K562 (cell line): ENCODE data around the gene SH3D21. TPM values are rescaled to one million over a fixed set of nuclear protein-coding genes. Genes with fewer than 3 reads are reported as not detected.

Source experiments
- ATAC-seq: fragments of 200-7000 bp; cut with Tn5 transposase; 3 replicates; pipeline ENCODE4 v1.9.1; 2020; ENCODE audit warnings: moderate library complexity
- BruUV-seq: library from RNA; stranded (reverse); fragments of 400-500 nt; replicated peaks from 2 replicates; lab custom pipeline; 2021; lab: Mats Ljungman, UMichigan
- CTCF ChIA-PET: fragments of 300-600 bp; formaldehyde crosslinking; extraction: SDS; loops from one replicate; lab custom pipeline; 2021; ENCODE audit warnings: low intra/inter-chr PET ratio; lab: Yijun Ruan, JAX
- POLR2A ChIA-PET: fragments of 300-600, 350-650 bp; sonication (Branson Sonifier 250); formaldehyde crosslinking; extraction: SDS; loops from one replicate; lab custom pipeline; 2021; ENCODE audit warnings: antibody characterized with exemption, inconsistent platforms; lab: Yijun Ruan, JAX
- DNase-seq, 4 experiments: peaks; one replicate each; pipeline versions ENCODE4 v3.0.0 to v3.0.0-alpha.2; 2011 to 2018; ENCODE audit warnings: low spot score in 3 of 4, mixed read lengths in 3 of 4; ENCODE audit errors: extremely low read depth in 1 of 4
- FAIRE-seq: peaks from 2 replicates; lab custom pipeline; 2011; peaks lifted over from hg19 to GRCh38; lab: Jason Lieb, UNC
- H2AFZ ChIP-seq: 2 replicates; pipeline ENCODE4 v1.6.0; 2011; ENCODE audit warnings: low read depth, low read length, control low read depth, inconsistent platforms
- H3K27ac ChIP-seq: fragments of 200-600 bp; 3 replicates; pipeline ENCODE4 v1.8.0; 2011; ENCODE audit warnings: low read depth, mild to moderate bottlenecking, control low read depth, inconsistent platforms, low read length, moderate library complexity, mixed read lengths; ENCODE audit errors: extremely low read depth
- H3K27me3 ChIP-seq, 2 experiments: fragments of 300-600 bp in 1 of 2; 2 replicates in 1 of 2; 3 replicates in 1 of 2; pipeline versions ENCODE4 v1.6.0 to v1.8.0; 2011; ENCODE audit warnings: inconsistent platforms in 2 of 2, low read length in 2 of 2, mild to moderate bottlenecking in 1 of 2, mixed read lengths in 1 of 2, moderate library complexity in 1 of 2; ENCODE audit not compliant: control insufficient read depth in 2 of 2, insufficient read depth in 2 of 2
- H3K36me3 ChIP-seq: fragments of 300-600 bp; 3 replicates; pipeline ENCODE4 v1.8.0; 2011; ENCODE audit warnings: mild to moderate bottlenecking, low read length, inconsistent platforms; ENCODE audit not compliant: control insufficient read depth, insufficient read depth
- H3K4me1 ChIP-seq, 2 experiments: fragments of 200-600 bp in 1 of 2; replicated peaks in 1 of 2; 2 replicates in 1 of 2; 3 replicates in 1 of 2; pipeline versions ENCODE4 v1.5.1 to v1.8.0; 2011; ENCODE audit warnings: inconsistent platforms in 2 of 2, low read length in 2 of 2, mild to moderate bottlenecking in 1 of 2, mixed read lengths in 1 of 2, moderate library complexity in 1 of 2; ENCODE audit not compliant: control insufficient read depth in 2 of 2, insufficient read depth in 2 of 2
- H3K4me2 ChIP-seq: 2 replicates; pipeline ENCODE4 v1.6.1; 2011; ENCODE audit warnings: low read length, control low read depth, inconsistent platforms, mixed read lengths; ENCODE audit not compliant: insufficient read depth
- H3K4me3 ChIP-seq: fragments of 200-600 bp; sonication (generic), shearing (Covaris generic); 2 replicates; pipeline ENCODE4 v1.5.1; 2016; ENCODE audit warnings: control low read depth, inconsistent platforms
- H3K79me2 ChIP-seq: fragments of 200-600 bp; 3 replicates; pipeline ENCODE4 v1.8.0; 2011; ENCODE audit warnings: low read length, inconsistent platforms; ENCODE audit not compliant: control insufficient read depth, insufficient read depth
- H3K9ac ChIP-seq, 2 experiments: 2 replicates each; pipeline versions ENCODE4 v1.6.0 to v1.6.1; 2011; ENCODE audit warnings: low read depth in 2 of 2, low read length in 2 of 2, control low read depth in 1 of 2, inconsistent platforms in 1 of 2, mild to moderate bottlenecking in 1 of 2, mixed read lengths in 1 of 2; ENCODE audit not compliant: insufficient read depth in 1 of 2
- H3K9me1 ChIP-seq: one replicate; pipeline ENCODE4 v1.6.0; 2011; ENCODE audit warnings: inconsistent platforms, mild to moderate bottlenecking, low read length, moderate library complexity; ENCODE audit not compliant: control insufficient read depth, insufficient read depth
- H3K9me3 ChIP-seq: replicated peaks from 2 replicates; pipeline ENCODE4 v1.5.1; 2011; ENCODE audit warnings: low read depth, low read length, inconsistent platforms; ENCODE audit not compliant: control insufficient read depth, insufficient read depth
- H4K20me1 ChIP-seq: replicated peaks from 2 replicates; pipeline ENCODE4 v1.6.1; 2011; ENCODE audit warnings: low read length, inconsistent platforms, mixed read lengths; ENCODE audit not compliant: control insufficient read depth, insufficient read depth
- GTF2E2 ChIP-seq: fragments of 200-800 bp; sonication (Bioruptor generic); IDR thresholded peaks from 2 replicates; pipeline ENCODE4 v1.6.1; 2016; ENCODE audit warnings: missing genetic modification characterization, missing compliant biosample characterization
- LARP7 ChIP-seq: fragments of 450-650 bp; IDR thresholded peaks from 2 replicates; pipeline ENCODE4 v1.6.1; 2016
- MAFF ChIP-seq: IDR thresholded peaks from 2 replicates; pipeline ENCODE4 v1.6.1; 2012; ENCODE audit warnings: low read length, improper control_type of control experiment
- MEF2A ChIP-seq: IDR thresholded peaks from 2 replicates; pipeline ENCODE4 v1.6.1; 2011; ENCODE audit warnings: low read depth, mild to moderate bottlenecking, low read length, moderate library complexity; ENCODE audit not compliant: control insufficient read depth
- MYNN ChIP-seq, 2 experiments: sonication (generic); formaldehyde crosslinking in 1 of 2; IDR thresholded peaks; 2 replicates each; pipeline versions ENCODE4 v1.5.0 to v1.6.1; 2016 to 2020; ENCODE audit warnings: antibody characterized with exemption in 1 of 2, missing genetic modification reagents in 1 of 2
- WGBS: fragments of 100-300 bp; shearing (Covaris generic); methylation state at CpG from one replicate; pipeline ENCODE4 v1.1.6; 2016; ENCODE audit warnings: low coverage, mixed read lengths; ENCODE audit not compliant: insufficient coverage; ENCODE audit errors: missing lambda C conversion rate; 5-methylcytosine and 5-hydroxymethylcytosine counted together
- in situ Hi-C: fragments of 300-500 bp; cut with MboI; formaldehyde crosslinking; loops from 4 replicates; pipeline ENCODE4 v1.15.0; 2018; ENCODE audit warnings: inconsistent platforms, mixed read lengths
- intact Hi-C: fragments of 100-400 bp; cut with micrococcal nuclease; formaldehyde crosslinking; loops from 2 replicates; pipeline ENCODE4 v1.14.2; 2022
- polyA plus RNA-seq, 8 experiments: library from polyadenylated mRNA; depleted of rRNA in 4 of 8; stranded (reverse) in 5 of 8; unstranded in 3 of 8; fragments of >200 nt; fragmentation: Nextera tagmentation in 2 of 8; fragmentation: Illumina TruSeq in 1 of 8; extraction: Ambion mirVana in 2 of 8; extraction: Trizol in 1 of 8; gene quantifications; 2 replicates each; pipeline versions ENCODE4 v1.2.1 to v1.2.3, GENCODE V29; 2011 to 2014; ENCODE audit warnings: inconsistent platforms in 1 of 8, missing spikeins in 1 of 8
- total RNA-seq, 7 experiments: library from RNA; depleted of rRNA in 6 of 7; stranded (reverse); fragments of >200 nt in 6 of 7; fragmentation: Illumina TruSeq in 2 of 7; extraction: Trizol in 2 of 7; gene quantifications; 2 replicates each; pipeline versions ENCODE4 v1.2.1 to v1.2.3, GENCODE V29; 2011 to 2021; ENCODE audit warnings: low replicate concordance in 1 of 7
- TF ChIP-seq, protein P1 (sequence below): fragments of 450-650 bp; IDR thresholded peaks from 2 replicates; pipeline ENCODE4 v1.6.1; 2016; ENCODE audit warnings: mild to moderate bottlenecking
- TF ChIP-seq, protein P2 (sequence below): fragments of 450-650 bp; formaldehyde crosslinking; IDR thresholded peaks from 2 replicates; pipeline ENCODE4 v1.4.0; 2020; ENCODE audit warnings: mild to moderate bottlenecking, mixed read lengths
- TF ChIP-seq, protein P3 (sequence below): fragments of 250-450 bp; sonication (Bioruptor Pico); IDR thresholded peaks from 2 replicates; pipeline ENCODE4 v1.8.0; 2022; ENCODE audit warnings: moderate library complexity, mild to moderate bottlenecking, inconsistent platforms

SH3D21 gene
- total and polyA plus RNA-seq, 9 of the 15 experiments (the other 6 are each of a cell fraction or from before 2014, with no cell fraction given) = 0.01 to 4.7 (median 1.8) TPM

DNA sequence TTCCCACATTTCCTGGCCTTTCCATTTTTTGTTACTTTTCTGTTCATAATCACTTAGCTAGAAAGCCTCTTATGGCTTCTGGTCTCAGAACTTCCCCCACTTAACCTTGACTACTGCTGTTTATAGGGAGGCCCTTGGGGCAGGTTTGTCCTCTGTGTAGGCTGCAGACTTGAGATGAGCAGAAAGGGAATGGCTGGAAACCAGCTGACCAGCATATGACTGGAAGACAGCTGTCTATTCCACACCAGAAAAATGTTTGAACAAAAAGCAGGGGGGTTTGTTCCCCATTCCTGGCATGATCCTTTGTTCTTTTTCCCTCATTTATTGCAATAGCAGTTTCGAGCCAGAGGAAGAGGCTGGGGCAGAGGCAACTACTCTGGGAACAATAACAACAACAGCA, 4.9 kb upstream of the SH3D21 start:
- CTCF ChIA-PET = no interaction called here
- Histone ChIP-seq H3K4me2 (no peak overlapping the region), H4K20me1 (peaks cover 4% of the 10 kb centered on the region; the same call in 1 of the 2 replicates), H3K4me1 (peaks cover 0 to 6% of the 10 kb centered on the region in 2 experiments; a peak in 3 of 5 replicates), H3K79me2 (no peaks in the 10 kb centered on the region), H3K9me3 (no peaks in the 10 kb centered on the region), H3K27ac (no peak overlapping the region), H3K36me3 (peaks cover 88% of the 10 kb centered on the region), H3K9ac (no peak overlapping the region), H3K4me3 (no peak overlapping the region), H3K27me3 (no peaks in the 10 kb centered on the region), H2AFZ (no peak overlapping the region), H3K9me1 (no peaks in the 10 kb centered on the region)
- intact Hi-C loops (no loop called here), in situ Hi-C loops (no loop called here)
- FAIRE-seq = no peak
- DNase-seq = no peak
- no TSS peak for BruUV-seq
- no peak for ATAC-seq
- POLR2A ChIA-PET = interaction anchor here (0.6 to 1.5 kb wide), 3 partner anchors 11 to 124 kb away, joined by 3 to 10 read pairs (median 3); no protein-coding TSS in a partner anchor
- WGBS = 92% methylated on average over 1 of the region's 1 CpG
- no peak for TF ChIP-seq MYNN (IDR thresholded peaks at IDR 0.05)
- no peak for TF ChIP-seq MYNN (CRISPR knock-in tag; IDR thresholded peaks at IDR 0.05)
- TF ChIP-seq, protein P1, sequence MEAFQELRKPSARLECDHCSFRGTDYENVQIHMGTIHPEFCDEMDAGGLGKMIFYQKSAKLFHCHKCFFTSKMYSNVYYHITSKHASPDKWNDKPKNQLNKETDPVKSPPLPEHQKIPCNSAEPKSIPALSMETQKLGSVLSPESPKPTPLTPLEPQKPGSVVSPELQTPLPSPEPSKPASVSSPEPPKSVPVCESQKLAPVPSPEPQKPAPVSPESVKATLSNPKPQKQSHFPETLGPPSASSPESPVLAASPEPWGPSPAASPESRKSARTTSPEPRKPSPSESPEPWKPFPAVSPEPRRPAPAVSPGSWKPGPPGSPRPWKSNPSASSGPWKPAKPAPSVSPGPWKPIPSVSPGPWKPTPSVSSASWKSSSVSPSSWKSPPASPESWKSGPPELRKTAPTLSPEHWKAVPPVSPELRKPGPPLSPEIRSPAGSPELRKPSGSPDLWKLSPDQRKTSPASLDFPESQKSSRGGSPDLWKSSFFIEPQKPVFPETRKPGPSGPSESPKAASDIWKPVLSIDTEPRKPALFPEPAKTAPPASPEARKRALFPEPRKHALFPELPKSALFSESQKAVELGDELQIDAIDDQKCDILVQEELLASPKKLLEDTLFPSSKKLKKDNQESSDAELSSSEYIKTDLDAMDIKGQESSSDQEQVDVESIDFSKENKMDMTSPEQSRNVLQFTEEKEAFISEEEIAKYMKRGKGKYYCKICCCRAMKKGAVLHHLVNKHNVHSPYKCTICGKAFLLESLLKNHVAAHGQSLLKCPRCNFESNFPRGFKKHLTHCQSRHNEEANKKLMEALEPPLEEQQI = no peak
- TF ChIP-seq, protein P2, sequence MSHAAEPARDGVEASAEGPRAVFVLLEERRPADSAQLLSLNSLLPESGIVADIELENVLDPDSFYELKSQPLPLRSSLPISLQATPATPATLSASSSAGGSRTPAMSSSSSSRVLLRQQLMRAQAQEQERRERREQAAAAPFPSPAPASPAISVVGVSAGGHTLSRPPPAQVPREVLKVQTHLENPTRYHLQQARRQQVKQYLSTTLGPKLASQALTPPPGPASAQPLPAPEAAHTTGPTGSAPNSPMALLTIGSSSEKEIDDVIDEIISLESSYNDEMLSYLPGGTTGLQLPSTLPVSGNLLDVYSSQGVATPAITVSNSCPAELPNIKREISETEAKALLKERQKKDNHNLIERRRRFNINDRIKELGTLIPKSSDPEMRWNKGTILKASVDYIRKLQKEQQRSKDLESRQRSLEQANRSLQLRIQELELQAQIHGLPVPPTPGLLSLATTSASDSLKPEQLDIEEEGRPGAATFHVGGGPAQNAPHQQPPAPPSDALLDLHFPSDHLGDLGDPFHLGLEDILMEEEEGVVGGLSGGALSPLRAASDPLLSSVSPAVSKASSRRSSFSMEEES (CRISPR knock-in tag) = no peak
- TF ChIP-seq MAFF = no peak
- no peak for TF ChIP-seq LARP7
- no peak for TF ChIP-seq GTF2E2 (tag)
- no peak for TF ChIP-seq MEF2A
- TF ChIP-seq, protein P3, sequence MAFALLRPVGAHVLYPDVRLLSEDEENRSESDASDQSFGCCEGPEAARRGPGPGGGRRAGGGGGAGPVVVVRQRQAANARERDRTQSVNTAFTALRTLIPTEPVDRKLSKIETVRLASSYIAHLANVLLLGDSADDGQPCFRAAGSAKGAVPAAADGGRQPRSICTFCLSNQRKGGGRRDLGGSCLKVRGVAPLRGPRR (CRISPR knock-in tag) = no peak
